H4 (cell line): ENCODE results near the gene ADSS1. TPM values are rescaled to one million over a fixed set of nuclear protein-coding genes. Genes with fewer than 3 reads are reported as not detected.
A peak's percentile ranks its signal among the peaks of the same experiment; 100 is the strongest.

Experiments
- DNase-seq: peaks from one replicate; pipeline ENCODE4 v3.0.0-alpha.2; 2015; ENCODE audit warnings: low spot score
- total RNA-seq: library from RNA; depleted of rRNA; stranded (reverse); fragments of >200 nt; shearing (Covaris generic); gene quantifications from 2 replicates; pipeline ENCODE4 v1.2.3, GENCODE V29; 2014

Gene ADSS1
- total RNA-seq, 1 experiment from 2014 or later: 3.7 TPM

- no peak for DNase-seq
These were observed 24.6 kb upstream of the ADSS1 start for GRCh38 chr14:104699426-104699748.

DNA sequence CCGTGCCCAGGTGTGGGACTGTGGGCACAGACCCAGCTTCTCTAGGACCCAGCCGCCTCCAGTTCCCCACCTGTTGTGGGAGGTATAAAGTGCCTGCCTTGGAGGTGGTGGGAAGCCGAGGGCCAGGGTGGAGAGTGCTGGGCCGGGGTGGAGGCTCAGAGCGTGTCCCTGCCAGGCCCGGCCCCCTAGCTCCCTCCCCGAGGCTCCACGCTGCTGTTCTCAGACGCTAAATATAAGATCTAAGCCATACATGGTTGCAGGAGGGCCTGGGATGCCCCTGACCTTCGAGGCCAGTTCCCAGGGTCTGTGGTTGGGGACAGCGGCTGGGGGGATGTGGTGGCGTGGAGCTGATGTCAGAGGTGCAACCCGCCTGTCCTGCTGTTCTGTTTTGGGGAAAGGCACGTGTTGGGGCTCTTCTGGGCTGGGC, 23.8 kb upstream of the ADSS1 start:
- DNase-seq: no peak

DNA sequence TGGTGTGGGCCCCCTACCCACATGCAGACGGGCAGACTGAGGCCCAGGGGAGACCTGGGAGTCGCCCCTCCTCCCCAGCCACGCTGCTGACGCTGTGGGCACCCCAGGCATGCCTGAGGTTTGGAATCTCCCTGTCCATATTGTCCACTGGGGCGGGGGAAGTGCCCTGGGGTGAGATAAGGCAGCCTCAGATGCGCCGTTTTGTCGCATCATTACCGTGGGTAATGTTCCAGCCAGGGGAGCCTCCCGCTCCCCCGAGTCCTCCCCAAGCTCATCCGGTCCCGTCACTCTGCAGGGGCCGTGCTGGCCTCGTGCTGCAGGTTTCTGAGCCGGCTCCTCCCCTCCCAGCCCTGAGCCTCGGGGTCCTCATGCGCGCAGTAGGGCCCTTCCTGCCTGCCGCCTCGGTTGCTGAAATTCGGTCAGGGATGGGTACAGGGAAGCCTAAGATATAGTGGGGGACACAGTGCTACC, 23.2 kb upstream of the ADSS1 start:
- DNase-seq: no peak

- no peak for DNase-seq
These were observed 22.5 kb upstream of the ADSS1 start for GRCh38 chr14:104701383-104702076.

DNA sequence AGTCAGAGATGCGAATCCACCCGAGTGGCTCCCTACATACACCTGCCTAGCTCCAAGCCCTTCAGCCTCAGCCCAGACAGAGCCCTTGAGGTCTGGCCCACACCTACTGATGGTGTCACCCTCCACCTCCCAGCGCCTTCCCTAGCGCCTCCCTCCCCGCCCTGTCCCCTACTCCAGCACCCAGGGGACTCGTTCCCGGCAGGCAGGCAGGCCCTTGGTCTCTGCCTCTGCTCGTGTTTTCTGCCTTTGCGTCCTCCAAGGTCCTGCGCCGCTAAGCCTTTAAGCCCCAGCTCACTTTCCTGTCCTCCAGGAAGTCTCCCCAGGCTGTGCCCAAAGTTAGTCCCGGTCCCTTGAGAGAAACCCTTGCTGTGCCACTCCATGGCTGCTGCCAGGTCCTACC, 21.9 kb upstream of the ADSS1 start:
- no peak for DNase-seq

- DNase-seq: no peak
These were observed 21.4 kb upstream of the ADSS1 start for GRCh38 chr14:104702673-104703072.

- DNase-seq: no peak
These were observed 20.8 kb upstream of the ADSS1 start for GRCh38 chr14:104703269-104703668.

DNA sequence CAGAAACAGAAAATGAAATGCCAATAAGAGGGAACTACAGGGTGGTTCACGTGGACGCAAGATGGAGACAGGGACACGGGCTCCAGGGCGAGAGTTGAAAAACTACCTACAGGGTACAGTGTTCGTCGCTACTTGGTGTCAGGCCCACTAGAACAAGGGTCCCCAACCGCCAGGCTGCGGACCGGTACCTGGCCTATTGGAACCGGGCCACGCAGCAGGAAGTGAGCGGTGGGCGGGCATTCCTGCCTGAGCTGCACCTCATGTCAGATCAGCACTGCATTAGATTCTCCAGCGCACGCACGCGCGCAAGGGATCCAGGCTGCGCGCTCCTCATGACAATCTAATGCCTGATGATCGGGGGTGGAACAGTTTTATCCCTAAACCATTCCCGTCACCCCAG, 19.8 kb upstream of the ADSS1 start:
- DNase-seq: no peak

GRCh38 chr14:104705340-104706047, 18.5 kb upstream of the ADSS1 start:
- no peak for DNase-seq

DNA sequence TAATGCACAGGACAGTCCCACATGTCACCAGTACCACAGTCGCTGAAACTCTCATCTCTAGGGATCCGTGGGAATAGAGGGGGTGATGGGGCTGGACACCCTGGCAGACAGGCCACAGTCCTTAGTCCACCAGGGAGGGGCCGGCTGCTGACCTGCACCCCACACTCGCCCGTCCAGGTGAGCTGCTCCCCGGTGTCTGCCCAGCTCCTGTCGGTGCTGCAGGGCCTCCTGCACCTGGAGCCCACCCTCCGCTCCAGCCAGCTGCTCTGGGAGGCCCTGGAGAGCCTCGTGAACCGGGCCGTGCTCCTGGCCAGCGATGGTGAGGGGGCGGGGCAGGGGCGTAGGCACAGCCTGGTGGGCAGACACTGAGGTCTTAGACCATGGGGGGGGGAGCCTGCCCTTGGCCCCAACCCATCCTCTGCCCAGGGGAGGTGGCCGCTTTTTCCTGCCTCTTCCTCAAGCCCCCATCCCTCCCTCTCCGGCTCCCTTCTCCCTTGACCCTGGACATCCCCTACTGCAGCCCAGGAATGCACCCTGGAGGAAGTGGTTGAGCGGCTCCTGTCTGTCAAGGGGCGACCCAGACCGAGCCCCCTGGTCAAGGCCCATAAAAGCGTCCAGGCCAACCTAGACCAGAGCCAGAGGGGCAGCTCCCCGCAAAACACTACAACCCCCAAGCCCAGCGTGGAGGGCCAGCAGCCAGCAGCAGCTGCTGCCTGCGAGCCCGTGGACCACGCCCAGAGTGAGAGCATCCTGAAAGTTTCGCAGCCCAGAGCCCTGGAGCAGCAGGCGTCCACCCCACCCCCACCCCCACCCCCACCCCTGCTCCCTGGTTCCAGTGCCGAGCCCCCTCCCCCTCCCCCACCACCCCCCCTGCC, 17.1 kb upstream of the ADSS1 start:
- DNase-seq: no peak

GRCh38 chr14:104707608-104708595, 16.1 kb upstream of the ADSS1 start:
- no peak for DNase-seq

DNA sequence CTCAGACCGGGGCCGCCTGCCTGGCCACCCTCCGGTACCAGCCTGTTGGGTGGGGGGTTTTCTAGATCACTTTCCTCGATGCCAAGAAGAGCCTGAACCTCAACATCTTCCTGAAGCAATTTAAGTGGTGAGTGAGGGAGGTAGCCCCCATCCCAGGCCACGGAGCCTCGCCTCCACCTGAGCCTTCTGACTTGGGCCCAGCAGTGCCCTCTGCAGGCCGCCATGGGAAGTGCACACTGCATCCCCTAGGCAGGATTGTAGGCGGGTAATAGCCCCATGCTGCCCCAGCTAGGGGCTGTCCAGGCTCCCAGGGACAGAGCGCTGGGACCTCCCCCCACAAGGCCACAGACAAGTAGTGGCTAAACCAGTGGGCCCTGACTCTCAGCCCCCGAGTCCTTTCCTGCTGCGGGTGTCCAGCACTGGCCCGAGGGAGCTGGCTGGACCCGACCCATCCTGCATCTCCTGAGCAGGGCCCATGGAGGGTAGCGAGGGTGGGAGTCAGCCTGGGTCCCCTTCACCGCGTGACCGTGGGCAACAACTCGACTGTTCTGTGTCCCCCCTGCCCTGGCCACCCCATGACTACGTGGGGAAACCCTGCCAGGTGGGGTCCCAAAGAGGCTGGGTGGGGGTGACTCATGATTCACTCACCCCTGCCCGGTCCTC, 15.3 kb upstream of the ADSS1 start:
- peak; percentile 53 for DNase-seq

- no peak for DNase-seq
These were observed 14.5 kb upstream of the ADSS1 start for GRCh38 chr14:104709387-104710039.

GRCh38 chr14:104710071-104710735, 13.8 kb upstream of the ADSS1 start:
- DNase-seq: no peak

DNA sequence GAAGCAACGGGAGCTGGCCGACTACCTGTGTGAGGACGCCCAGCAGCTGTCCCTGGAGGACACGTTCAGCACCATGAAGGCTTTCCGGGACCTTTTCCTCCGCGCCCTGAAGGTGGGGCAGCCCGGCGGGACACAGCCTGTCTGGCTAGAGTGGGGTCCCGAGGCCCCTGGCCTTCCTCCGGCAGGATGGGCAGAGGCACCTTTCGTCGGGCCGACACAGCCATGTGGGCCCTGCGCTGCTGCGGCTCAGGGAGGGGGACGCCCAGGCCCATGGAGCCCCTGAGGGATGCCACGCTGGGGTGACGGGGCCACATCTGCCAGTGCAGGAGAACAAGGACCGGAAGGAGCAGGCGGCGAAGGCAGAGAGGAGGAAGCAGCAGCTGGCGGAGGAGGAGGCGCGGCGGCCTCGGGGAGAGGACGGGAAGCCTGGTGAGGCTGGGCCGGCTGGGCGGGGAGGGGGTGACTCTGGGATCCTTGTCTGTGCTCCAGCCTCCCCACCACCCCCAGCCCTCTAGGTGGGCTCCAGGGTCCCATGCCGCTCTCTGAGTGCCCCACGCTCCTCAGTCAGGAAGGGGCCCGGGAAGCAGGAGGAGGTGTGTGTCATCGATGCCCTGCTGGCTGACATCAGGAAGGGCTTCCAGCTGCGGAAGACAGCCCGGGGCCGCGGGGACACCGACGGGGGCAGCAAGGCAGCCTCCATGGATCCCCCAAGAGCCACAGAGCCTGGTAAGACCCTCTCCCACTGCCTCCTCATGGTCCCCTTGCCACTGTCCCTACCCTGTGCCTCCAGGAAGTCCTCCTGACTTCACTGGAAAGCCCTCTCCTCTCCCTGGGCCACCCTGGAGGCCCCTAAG, 10.9 kb upstream of the ADSS1 start:
- DNase-seq: no peak

- no peak for DNase-seq
These were observed 10.0 kb upstream of the ADSS1 start for GRCh38 chr14:104714066-104714465.

GRCh38 chr14:104714681-104715080, 9.3 kb upstream of the ADSS1 start:
- no peak for DNase-seq

- no peak for DNase-seq
These were observed 8.6 kb upstream of the ADSS1 start for GRCh38 chr14:104715416-104715815.

DNA sequence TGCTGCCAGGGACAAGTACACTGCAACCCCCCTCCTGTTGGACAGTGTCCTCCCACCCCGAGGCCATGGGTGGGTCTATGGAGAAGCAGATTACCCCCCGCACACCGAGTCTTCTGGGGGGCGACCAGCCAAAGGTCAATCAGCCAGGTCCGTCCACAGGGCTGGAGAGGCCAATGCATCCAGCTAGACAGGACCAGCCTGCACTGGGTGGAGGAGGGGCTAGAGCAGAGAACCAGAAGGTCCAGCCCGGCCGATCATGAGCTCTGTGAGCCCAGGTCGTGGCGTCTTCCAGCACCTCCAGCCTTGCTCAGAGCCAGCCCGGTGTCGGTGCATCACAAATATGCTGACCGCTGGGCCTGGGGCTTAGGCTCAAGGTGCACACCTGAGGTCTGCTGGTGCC, 8.2 kb upstream of the ADSS1 start:
- DNase-seq: no peak
